ENCODE data around the gene CEP152.
"Not testable (repeated sequence)": the region's sequence is repeated elsewhere in the genome, so short reads cannot be mapped to it uniquely, and the experiment has no call there.

Gene CEP152

GRCh38 chr15:48805591-48805990, 5.3 kb downstream of the CEP152 start:
- DNase-seq, result no peak

GRCh38 chr15:48803877-48804276, 7.0 kb downstream of the CEP152 start:
- no peak for DNase-seq

GRCh38 chr15:48802867-48803266, 8.0 kb downstream of the CEP152 start:
- DNase-seq, result no peak

GRCh38 chr15:48802257-48802656, 8.6 kb downstream of the CEP152 start:
- DNase-seq, result no peak

GRCh38 chr15:48800811-48801455, 9.9 kb downstream of the CEP152 start:
- DNase-seq, result peak in 1 of 58 donors; percentile 9

GRCh38 chr15:48800245-48800644, 10.6 kb downstream of the CEP152 start:
- DNase-seq, result no peak

GRCh38 chr15:48798319-48798718, 12.6 kb downstream of the CEP152 start:
- DNase-seq, result no peak

- no peak for DNase-seq
Measured at GRCh38 chr15:48796930-48797329, 13.9 kb downstream of the CEP152 start.

GRCh38 chr15:48796521-48796920, 14.3 kb downstream of the CEP152 start:
- DNase-seq, result no peak

- DNase-seq, result no peak
Measured at GRCh38 chr15:48795901-48796300, 15.0 kb downstream of the CEP152 start.

- DNase-seq, result no peak
Measured at GRCh38 chr15:48794697-48795134, 16.2 kb downstream of the CEP152 start.

GRCh38 chr15:48792408-48792807, 18.5 kb downstream of the CEP152 start:
- no peak for DNase-seq

GRCh38 chr15:48790466-48791115, 20.3 kb downstream of the CEP152 start:
- DNase-seq, result not testable (repeated sequence)

GRCh38 chr15:48785712-48786111, 25.2 kb downstream of the CEP152 start:
- DNase-seq, result no peak

GRCh38 chr15:48785195-48785594, 25.7 kb downstream of the CEP152 start:
- DNase-seq, result no peak

- no peak for DNase-seq
Measured at GRCh38 chr15:48784756-48785155, 26.1 kb downstream of the CEP152 start.

- no peak for DNase-seq
Measured at GRCh38 chr15:48782911-48783310, 28.0 kb downstream of the CEP152 start.

GRCh38 chr15:48781481-48782081, 29.3 kb downstream of the CEP152 start:
- DNase-seq, result no peak

- no peak for DNase-seq
Measured at GRCh38 chr15:48781017-48781416, 29.9 kb downstream of the CEP152 start.

GRCh38 chr15:48778331-48778730, 32.5 kb downstream of the CEP152 start:
- DNase-seq, result no peak

- no peak for DNase-seq
Measured at GRCh38 chr15:48777645-48778330, 33.1 kb downstream of the CEP152 start.

GRCh38 chr15:48775546-48775945, 35.3 kb downstream of the CEP152 start:
- no peak for DNase-seq

Data from anterior cingulate cortex (tissue), 58 donors.